ENCODE data around the gene GNB1L.

The GNB1L gene

GRCh38 chr22:19876314-19876940 lies 21.8 kb upstream of the GNB1L start:
- no peak for DNase-seq (ENCODE audit: low read depth)

- no peak for DNase-seq (ENCODE audit: low read depth)
Measured at GRCh38 chr22:19875531-19876313, 21.0 kb upstream of the GNB1L start.

- no peak for DNase-seq (ENCODE audit: low read depth)
Measured at GRCh38 chr22:19875061-19875530, 20.4 kb upstream of the GNB1L start.

GRCh38 chr22:19874307-19875060 lies 19.8 kb upstream of the GNB1L start:
- DNase-seq (ENCODE audit: low read depth), result no peak

DNA sequence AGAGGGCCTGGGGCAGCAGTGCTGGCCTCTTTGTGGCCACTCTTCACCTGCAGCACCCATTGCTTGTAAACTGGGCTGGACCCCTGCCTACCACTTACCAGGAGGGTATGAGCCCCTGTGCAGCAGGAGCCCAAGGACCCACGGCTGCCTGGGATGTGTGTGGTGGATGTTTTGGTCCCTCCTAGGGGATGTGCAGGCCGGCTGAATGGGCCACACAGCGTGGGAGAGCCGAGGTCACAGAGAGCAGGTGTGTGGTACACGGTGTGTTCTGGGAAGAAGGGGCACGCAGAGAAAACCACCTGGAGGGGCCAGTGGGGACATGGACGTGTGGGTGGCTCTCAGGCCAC lies 19.3 kb upstream of the GNB1L start:
- DNase-seq (ENCODE audit: low read depth), result no peak

- no peak for DNase-seq (ENCODE audit: low read depth)
Measured at GRCh38 chr22:19873138-19873959, 18.7 kb upstream of the GNB1L start.

DNA sequence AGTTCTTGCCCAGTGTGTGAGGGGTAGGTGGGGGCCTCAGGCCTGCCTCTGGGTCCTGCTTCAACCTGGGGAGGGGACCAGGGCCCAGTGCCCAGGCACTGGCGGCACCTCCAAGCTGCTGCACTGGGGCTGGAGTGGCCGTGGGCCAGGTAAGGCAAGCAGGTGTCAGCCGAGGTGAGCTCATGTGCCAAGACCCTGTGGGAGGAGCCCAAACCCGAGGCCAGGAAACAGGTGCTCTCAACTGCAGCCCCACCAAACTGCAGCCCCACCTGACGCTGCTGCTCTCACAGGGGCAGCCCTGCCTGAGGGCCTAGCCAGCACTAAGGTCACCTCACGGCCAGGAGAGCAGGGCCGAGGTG lies 18.1 kb upstream of the GNB1L start:
- DNase-seq (ENCODE audit: low read depth), result no peak

GRCh38 chr22:19871845-19872778 lies 17.4 kb upstream of the GNB1L start:
- no peak for DNase-seq (ENCODE audit: low read depth)

DNA sequence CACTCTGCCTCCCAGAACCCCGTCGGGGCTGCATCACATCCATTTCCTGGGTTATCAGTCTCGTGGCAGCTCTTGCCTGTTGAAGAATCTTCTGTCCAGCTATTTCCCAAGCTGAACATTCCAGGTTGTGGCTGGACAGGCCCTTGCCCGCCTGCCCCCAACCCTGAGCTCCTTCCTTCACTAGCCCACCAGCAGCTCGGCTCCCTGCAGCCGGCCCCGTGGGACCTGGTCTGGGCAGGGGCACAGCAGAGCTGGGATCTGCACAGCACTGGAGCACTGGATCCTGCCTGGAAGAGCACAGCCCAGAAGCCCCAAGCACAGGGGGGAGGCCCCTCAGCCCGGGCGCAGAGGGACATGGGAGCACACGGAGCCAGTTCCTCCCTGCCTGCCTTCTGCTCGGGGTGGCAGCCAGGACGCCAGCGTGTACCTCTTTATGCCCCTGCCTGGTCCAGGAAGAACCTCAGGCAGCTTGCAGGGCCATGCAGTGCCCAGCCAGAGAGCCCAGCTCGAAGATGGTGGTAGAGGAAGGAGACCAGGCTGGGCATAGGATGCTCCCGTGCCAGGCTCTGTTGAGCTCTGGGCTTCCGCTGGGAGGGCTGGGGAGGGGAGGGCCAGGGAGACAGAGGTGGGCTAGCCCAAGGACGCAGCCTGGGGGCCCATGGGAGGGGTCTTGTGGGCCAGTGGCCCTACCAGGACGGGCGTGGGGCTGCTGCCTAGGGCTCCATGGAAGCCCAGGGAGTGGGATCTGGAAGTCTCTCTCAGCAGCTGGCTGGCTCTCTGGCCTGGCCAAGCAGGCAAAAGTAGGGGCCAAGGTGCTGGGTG lies 16.6 kb upstream of the GNB1L start:
- no peak for DNase-seq (ENCODE audit: low read depth)

GRCh38 chr22:19870153-19871022 lies 15.7 kb upstream of the GNB1L start:
- DNase-seq (ENCODE audit: low read depth), result no peak

DNA sequence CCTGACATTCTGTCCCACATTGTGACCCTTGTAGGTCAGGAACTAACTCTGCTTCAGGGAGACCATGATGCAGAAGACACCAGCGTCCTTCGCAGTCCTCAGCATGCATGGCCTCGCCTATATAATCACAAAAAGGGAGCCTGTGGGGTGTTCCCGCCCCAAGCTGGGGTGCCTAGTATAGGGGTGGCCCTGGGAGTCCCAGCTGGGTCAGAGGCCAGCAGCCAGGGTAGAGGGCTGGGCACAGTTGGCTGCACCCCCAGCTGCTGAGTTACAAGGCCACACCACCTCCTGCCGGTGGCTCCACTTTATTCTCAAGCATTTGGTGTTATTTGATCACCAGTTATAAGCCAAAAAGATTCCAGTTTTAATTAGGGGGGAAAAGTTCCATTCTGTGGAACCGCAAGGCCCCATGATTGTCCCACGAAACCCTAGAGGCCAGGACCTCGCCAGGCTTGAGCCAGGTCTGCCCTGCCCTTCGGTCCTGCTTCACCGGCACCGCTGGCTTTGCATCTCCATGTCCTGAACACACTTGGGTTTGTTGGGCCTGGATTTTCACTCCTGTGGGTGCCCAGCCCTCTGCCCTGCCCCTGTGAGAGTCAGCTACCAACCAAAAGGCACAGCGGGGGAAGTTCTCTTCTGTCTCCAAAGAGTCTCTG lies 15.0 kb upstream of the GNB1L start:
- no peak for DNase-seq (ENCODE audit: low read depth)

DNA sequence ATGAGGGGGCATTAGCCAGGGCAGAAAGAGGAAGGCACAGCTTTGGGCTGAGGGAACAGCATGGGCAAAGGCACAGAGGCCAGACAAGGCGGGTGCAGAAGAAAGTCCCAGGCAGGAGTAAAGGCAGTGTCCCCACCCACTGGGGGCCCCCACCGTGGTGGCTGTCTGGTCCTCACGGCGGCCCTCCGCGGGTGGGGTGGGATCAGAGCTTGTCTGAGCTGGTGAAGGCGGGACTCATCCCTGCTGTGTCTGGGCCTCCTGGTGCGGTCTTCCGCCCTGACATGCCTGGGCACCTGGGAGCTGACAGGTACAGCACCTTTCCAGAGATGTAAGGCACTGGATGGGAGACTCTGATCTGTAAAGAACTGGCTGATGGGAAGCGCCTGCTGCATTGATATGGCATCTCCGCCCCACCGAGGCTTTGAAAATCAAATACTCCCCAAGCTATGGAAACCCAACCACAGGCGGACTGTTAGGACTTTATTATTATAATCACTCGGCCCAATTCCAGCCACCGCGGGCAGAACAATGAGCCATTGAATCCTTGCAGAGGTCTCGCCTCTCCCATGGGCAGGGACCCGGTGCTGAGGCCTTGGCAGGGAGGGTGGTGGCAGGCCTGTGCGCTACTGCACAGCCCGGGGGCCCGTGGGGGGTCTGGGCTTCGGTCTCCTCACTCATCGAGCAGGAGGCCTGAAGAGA lies 14.2 kb upstream of the GNB1L start:
- DNase-seq (ENCODE audit: low read depth), result no peak

- no peak for DNase-seq (ENCODE audit: low read depth)
Measured at GRCh38 chr22:19868333-19868732, 13.7 kb upstream of the GNB1L start.

DNA sequence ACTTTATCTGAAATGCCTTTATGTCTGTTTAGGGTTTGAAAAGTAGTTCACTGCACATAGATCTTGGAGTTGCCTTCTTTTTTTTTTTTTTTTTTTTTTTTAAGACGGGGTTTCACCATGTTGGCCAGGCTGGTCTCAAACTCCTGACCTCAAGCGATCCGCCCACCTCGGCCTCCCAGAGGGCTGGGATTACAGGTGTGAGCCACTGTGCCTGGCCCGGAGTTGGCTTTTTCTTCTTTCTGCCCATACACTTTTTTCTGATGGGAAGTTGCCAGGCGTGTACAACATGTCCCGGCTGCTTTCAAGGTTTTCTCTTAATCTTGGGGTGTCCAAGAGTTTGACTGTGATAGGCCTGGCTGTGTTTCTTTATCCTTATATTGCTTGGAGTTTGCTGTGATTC lies 12.9 kb upstream of the GNB1L start:
- DNase-seq (ENCODE audit: low read depth), result no peak

- no peak for DNase-seq (ENCODE audit: low read depth)
Measured at GRCh38 chr22:19866665-19867009, 12.0 kb upstream of the GNB1L start.

GRCh38 chr22:19865141-19865829 lies 10.6 kb upstream of the GNB1L start:
- DNase-seq (ENCODE audit: low read depth), result no peak

GRCh38 chr22:19864538-19865106 lies 9.9 kb upstream of the GNB1L start:
- no peak for DNase-seq (ENCODE audit: low read depth)
